CD4-positive, alpha-beta T cell (primary cell): ENCODE measurements around the gene MACROD2. TPM values are rescaled to one million over a fixed set of nuclear protein-coding genes. Genes with fewer than 3 reads are reported as not detected.

Experiments used
- ATAC-seq: fragments of 200-7000 bp; cut with Tn5 transposase; one replicate; pipeline ENCODE4 v1.10.0; 2022; ENCODE audit warnings: mild to moderate bottlenecking; ENCODE audit not compliant: poor library complexity
- CTCF ChIA-PET: fragments of 350-600 bp; sonication (Branson Sonifier 250); formaldehyde crosslinking; loops from one replicate; lab custom pipeline; 2021; ENCODE audit warnings: antibody characterized with exemption, inconsistent platforms; lab: Charles Lee
- POLR2A ChIA-PET: fragments of 350-600 bp; sonication (Branson Sonifier 250); formaldehyde crosslinking; loops from one replicate; lab custom pipeline; 2021; ENCODE audit warnings: antibody characterized with exemption, inconsistent platforms; lab: Charles Lee
- DNase-seq, 14 experiments: peaks; one replicate each; pipeline ENCODE4 v3.0.0-alpha.2; 2013 to 2020; ENCODE audit warnings: mixed read lengths in 2 of 14
- H3K27ac ChIP-seq, 2 donors: one replicate each; pipeline versions ENCODE4 v1.5.1 to v1.7.0; 2013; ENCODE audit warnings: low read length in 2 of 2, low read depth in 1 of 2, mild to moderate bottlenecking in 1 of 2
- H3K27me3 ChIP-seq, 2 experiments: 1 replicate in 1 of 2; 2 replicates in 1 of 2; pipeline versions ENCODE4 v1.6.1 to v1.7.0; 2013; ENCODE audit warnings: low read length in 2 of 2, control low read depth in 1 of 2, mild to moderate bottlenecking in 1 of 2, moderate library complexity in 1 of 2; ENCODE audit not compliant: insufficient read depth in 2 of 2, control insufficient read depth in 1 of 2
- H3K36me3 ChIP-seq: one replicate; pipeline ENCODE4 v1.6.1; 2013; ENCODE audit warnings: low read length, control low read depth; ENCODE audit not compliant: insufficient read depth
- H3K4me1 ChIP-seq: one replicate; pipeline ENCODE4 v1.6.1; 2013; ENCODE audit warnings: low read length, control low read depth; ENCODE audit not compliant: insufficient read depth
- H3K4me3 ChIP-seq: one replicate; pipeline ENCODE4 v1.5.1; 2013; ENCODE audit warnings: mild to moderate bottlenecking, low read length, moderate library complexity
- H3K9me3 ChIP-seq, 2 experiments: 1 replicate in 1 of 2; 2 replicates in 1 of 2; pipeline versions ENCODE4 v1.6.1 to v1.7.0; 2013; ENCODE audit warnings: low read length in 2 of 2, mild to moderate bottlenecking in 2 of 2, control low read depth in 1 of 2, moderate library complexity in 1 of 2; ENCODE audit not compliant: control insufficient read depth in 1 of 2, insufficient read depth in 1 of 2
- H3K27ac Mint-ChIP-seq: one replicate; pipeline ENCODE4 v1.8.0; 2020; ENCODE audit warnings: mixed read lengths
- H3K27me3 Mint-ChIP-seq: one replicate; pipeline ENCODE4 v1.8.0; 2021; ENCODE audit warnings: mixed read lengths
- H3K36me3 Mint-ChIP-seq: one replicate; pipeline ENCODE4 v1.8.0; 2021; ENCODE audit warnings: low read depth, mixed read lengths
- H3K4me1 Mint-ChIP-seq: one replicate; pipeline ENCODE4 v1.8.0; 2021; ENCODE audit warnings: low read depth, mixed read lengths
- H3K4me3 Mint-ChIP-seq: one replicate; pipeline ENCODE4 v1.8.0; 2020; ENCODE audit warnings: mild to moderate bottlenecking, mixed read lengths
- H3K9me3 Mint-ChIP-seq: one replicate; pipeline ENCODE4 v1.8.0; 2020; ENCODE audit warnings: mixed read lengths
- intact Hi-C, 2 experiments: fragments of 100-400 bp; cut with DNase I in 1 of 2; cut with micrococcal nuclease in 1 of 2; formaldehyde crosslinking; loops; one replicate each; pipeline versions ENCODE4 v1.15.1 to v1.9.0; 2023 to 2025; cut with DNase I, micrococcal nuclease
- total RNA-seq, 174 experiments: library from RNA in 2 of 174; stranded (reverse) in 2 of 174; gene quantifications; one replicate each; pipeline ENCODE4 v1.2.3 and lab custom pipeline; 2021 to 2026
- TF ChIP-seq, protein P1 (sequence below): fragments of 200-600 bp; IDR thresholded peaks from one replicate; pipeline ENCODE4 v1.8.0; 2022; ENCODE audit warnings: antibody characterized with exemption, mild to moderate bottlenecking

MACROD2 gene
- total RNA-seq, 2 experiments from 2014 or later, result not detected

- ATAC-seq (no peak), DNase-seq (no peak)
- intact Hi-C loops, result no loop called here
- Mint-ChIP-seq H3K4me3 (no peak overlapping the region), H3K4me1 (no peaks in the 10 kb centered on the region), H3K27me3 (no peaks in the 10 kb centered on the region), H3K9me3 (peaks cover 10% of the 10 kb centered on the region), H3K27ac (no peak overlapping the region), H3K36me3 (no peaks in the 10 kb centered on the region)
- no peak overlapping the region for H3K4me3 ChIP-seq
- POLR2A ChIA-PET, result no interaction called here
- H3K27me3 ChIP-seq, result no peaks in the 10 kb centered on the region
- CTCF ChIA-PET, result no interaction called here
- H3K36me3 ChIP-seq, result no peaks in the 10 kb centered on the region
- TF ChIP-seq, protein P1, sequence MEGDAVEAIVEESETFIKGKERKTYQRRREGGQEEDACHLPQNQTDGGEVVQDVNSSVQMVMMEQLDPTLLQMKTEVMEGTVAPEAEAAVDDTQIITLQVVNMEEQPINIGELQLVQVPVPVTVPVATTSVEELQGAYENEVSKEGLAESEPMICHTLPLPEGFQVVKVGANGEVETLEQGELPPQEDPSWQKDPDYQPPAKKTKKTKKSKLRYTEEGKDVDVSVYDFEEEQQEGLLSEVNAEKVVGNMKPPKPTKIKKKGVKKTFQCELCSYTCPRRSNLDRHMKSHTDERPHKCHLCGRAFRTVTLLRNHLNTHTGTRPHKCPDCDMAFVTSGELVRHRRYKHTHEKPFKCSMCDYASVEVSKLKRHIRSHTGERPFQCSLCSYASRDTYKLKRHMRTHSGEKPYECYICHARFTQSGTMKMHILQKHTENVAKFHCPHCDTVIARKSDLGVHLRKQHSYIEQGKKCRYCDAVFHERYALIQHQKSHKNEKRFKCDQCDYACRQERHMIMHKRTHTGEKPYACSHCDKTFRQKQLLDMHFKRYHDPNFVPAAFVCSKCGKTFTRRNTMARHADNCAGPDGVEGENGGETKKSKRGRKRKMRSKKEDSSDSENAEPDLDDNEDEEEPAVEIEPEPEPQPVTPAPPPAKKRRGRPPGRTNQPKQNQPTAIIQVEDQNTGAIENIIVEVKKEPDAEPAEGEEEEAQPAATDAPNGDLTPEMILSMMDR, result no peak
- no peak overlapping the region for H3K27ac ChIP-seq
- H3K9me3 ChIP-seq, result peaks cover 0 to 3% of the 10 kb centered on the region in 2 experiments
- no peaks in the 10 kb centered on the region for H3K4me1 ChIP-seq
Measured at GRCh38 chr20:14711652-14712051, 716.3 kb downstream of the MACROD2 start.

- Mint-ChIP-seq H3K27me3 (no peaks in the 10 kb centered on the region), H3K4me3 (no peak overlapping the region), H3K9me3 (peaks cover 10% of the 10 kb centered on the region), H3K36me3 (no peaks in the 10 kb centered on the region), H3K4me1 (no peaks in the 10 kb centered on the region), H3K27ac (no peak overlapping the region)
- ATAC-seq (no peak), DNase-seq (no peak)
- intact Hi-C loops, result no loop called here
- TF ChIP-seq, protein P1, result no peak
- H3K4me1 ChIP-seq, result no peaks in the 10 kb centered on the region
- CTCF ChIA-PET, result no interaction called here
- H3K36me3 ChIP-seq, result no peaks in the 10 kb centered on the region
- H3K27ac ChIP-seq, result no peak overlapping the region
- no peak overlapping the region for H3K4me3 ChIP-seq
- H3K27me3 ChIP-seq, result no peaks in the 10 kb centered on the region
- H3K9me3 ChIP-seq, result peaks cover 0 to 3% of the 10 kb centered on the region in 2 experiments
- POLR2A ChIA-PET, result no interaction called here
Measured at GRCh38 chr20:14712302-14712739, 717.0 kb downstream of the MACROD2 start.

DNA sequence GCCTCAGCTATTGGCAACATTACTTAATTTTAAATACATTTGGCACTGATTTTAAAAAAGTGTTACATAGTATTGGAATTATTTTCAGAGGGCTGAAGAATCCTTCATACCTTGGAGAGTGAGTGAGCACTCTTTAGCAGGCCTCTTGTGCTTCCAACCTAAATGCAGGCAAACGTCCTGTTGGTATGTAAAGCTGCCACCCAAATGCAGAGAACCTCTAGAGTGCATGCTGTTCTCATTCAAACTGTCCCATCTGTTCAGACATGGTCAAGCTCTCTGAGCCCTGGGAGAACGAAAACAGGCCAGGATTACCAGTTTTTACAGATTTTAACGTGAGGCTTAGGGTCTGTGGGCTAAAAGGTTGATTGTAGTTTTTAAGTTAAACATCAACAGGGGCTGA lies 720.1 kb downstream of the MACROD2 start:
- POLR2A ChIA-PET, result no interaction called here
- Histone ChIP-seq H3K4me1 (no peaks in the 10 kb centered on the region), H3K27me3 (no peaks in the 10 kb centered on the region), H3K9me3 (peaks cover 0 to 8% of the 10 kb centered on the region in 2 experiments), H3K36me3 (no peaks in the 10 kb centered on the region), H3K4me3 (no peak overlapping the region), H3K27ac (no peak overlapping the region)
- peaks cover 8% of the 10 kb centered on the region for H3K9me3 Mint-ChIP-seq
- no peaks in the 10 kb centered on the region for H3K27me3 Mint-ChIP-seq
- H3K4me1 Mint-ChIP-seq, result no peaks in the 10 kb centered on the region
- ATAC-seq, result no peak
- H3K4me3 Mint-ChIP-seq, result no peak overlapping the region
- H3K36me3 Mint-ChIP-seq, result no peaks in the 10 kb centered on the region
- TF ChIP-seq, protein P1, result no peak
- CTCF ChIA-PET, result no interaction called here
- no peak for DNase-seq
- intact Hi-C loops, result no loop called here
- H3K27ac Mint-ChIP-seq, result no peak overlapping the region
